ENCODE data around the gene NDST3. TPM values are rescaled to one million over a fixed set of nuclear protein-coding genes. Genes with fewer than 3 reads are reported as not detected.

The NDST3 gene
- total and polyA plus RNA-seq, 4 experiments from 2014 or later = not detected

- peaks cover 37% of the 10 kb centered on the region for H3K4me1 ChIP-seq (ENCODE audit: insufficient read depth, low read length)
- Mint-ChIP-seq H3K9me3 (no peaks in the 10 kb centered on the region), H3K4me3 (peak overlapping the region; percentile 90 to 99 (median 94)), H3K27ac (peak overlapping the region; percentile 13 to 100 (median 98)), H3K36me3 (peaks cover 30 to 49% of the 10 kb centered on the region in 2 donors), H3K27me3 (no peaks in the 10 kb centered on the region), H3K4me1 (peaks cover 22 to 57% (median 40%) of the 10 kb centered on the region in 4 donors)
- CTCF ChIA-PET (ENCODE audit: partially characterized antibody) = interaction anchor here (1.4 kb wide), 1 partner anchor 9 kb away, joined by 5 read pairs; no protein-coding TSS in a partner anchor
- intact Hi-C loops (cut with micrococcal nuclease) = loop anchor here (2.0 to 5.0 kb wide), 3 partner anchors 572 to 1021 kb away; partner anchors contain the start of gene USP53
- no peak for DNase-seq
- H3K27me3 ChIP-seq (ENCODE audit: insufficient read depth, low read length) = no peaks in the 10 kb centered on the region
- peak overlapping the region; percentile 32 to 69 for H3K4me3 ChIP-seq (ENCODE audit: low read length in 2 of 2)
- no peaks in the 10 kb centered on the region for H3K9me3 ChIP-seq (ENCODE audit: control insufficient read depth in 1 of 2, low read length in 2 of 2)
- peak overlapping the region; percentile 96 for H3K27ac ChIP-seq (ENCODE audit: low read depth, low read length)
- POLR2A ChIA-PET (ENCODE audit: partially characterized antibody) = interaction anchor here (0.8 to 2.1 kb wide), 4 partner anchors 312 to 1348 kb away, joined by 3 to 7 read pairs (median 4); partner anchors contain the start of genes METTL14 and PDE5A
- H3K36me3 ChIP-seq (ENCODE audit: insufficient read depth, low read length) = peaks cover 5% of the 10 kb centered on the region
These were observed 245.7 kb downstream of the NDST3 start for GRCh38 chr4:118279920-118280432.

- Mint-ChIP-seq H3K36me3 (peaks cover 30 to 49% of the 10 kb centered on the region in 2 donors), H3K4me1 (peaks cover 22 to 57% (median 40%) of the 10 kb centered on the region in 4 donors), H3K27me3 (no peaks in the 10 kb centered on the region), H3K4me3 (peak overlapping the region; percentile 25 to 99 (median 60)), H3K27ac (peak overlapping the region; percentile 13 to 94 (median 68)), H3K9me3 (no peaks in the 10 kb centered on the region)
- intact Hi-C loops (cut with micrococcal nuclease) = loop anchor here (1.0 kb wide), 1 partner anchor 72 kb away; no protein-coding TSS in a partner anchor
- DNase-seq = peak; percentile 39 to 55 (median 51)
- no peaks in the 10 kb centered on the region for H3K27me3 ChIP-seq (ENCODE audit: insufficient read depth, low read length)
- POLR2A ChIA-PET (ENCODE audit: partially characterized antibody) = interaction anchor here (0.8 kb wide), 2 partner anchors 72 to 311 kb away, joined by 3 to 4 read pairs; partner anchors contain the start of gene PRSS12
- H3K36me3 ChIP-seq (ENCODE audit: insufficient read depth, low read length) = peaks cover 5% of the 10 kb centered on the region
- CTCF ChIA-PET (ENCODE audit: partially characterized antibody) = interaction anchor here (1.3 to 1.4 kb wide), 2 partner anchors 10 to 73 kb away, joined by 5 to 6 read pairs; partner anchors contain the start of gene PRSS12
- H3K4me1 ChIP-seq (ENCODE audit: insufficient read depth, low read length) = peaks cover 37% of the 10 kb centered on the region
- peak overlapping the region; percentile 96 for H3K27ac ChIP-seq (ENCODE audit: low read depth, low read length)
- no peak overlapping the region for H3K4me3 ChIP-seq (ENCODE audit: low read length in 2 of 2)
- no peaks in the 10 kb centered on the region for H3K9me3 ChIP-seq (ENCODE audit: control insufficient read depth in 1 of 2, low read length in 2 of 2)
These were observed 246.4 kb downstream of the NDST3 start for GRCh38 chr4:118280501-118281218.

GRCh38 chr4:118281611-118282442, 247.5 kb downstream of the NDST3 start:
- peaks cover 22 to 60% (median 41%) of the 10 kb centered on the region in 4 donors for H3K4me1 Mint-ChIP-seq
- Histone ChIP-seq H3K27me3 (ENCODE audit: insufficient read depth, low read length) (no peaks in the 10 kb centered on the region), H3K4me3 (ENCODE audit: low read length in 2 of 2) (no peak overlapping the region), H3K9me3 (ENCODE audit: control insufficient read depth in 1 of 2, low read length in 2 of 2) (no peaks in the 10 kb centered on the region), H3K27ac (ENCODE audit: low read depth, low read length) (no peak overlapping the region), H3K4me1 (ENCODE audit: insufficient read depth, low read length) (peaks cover 37% of the 10 kb centered on the region), H3K36me3 (ENCODE audit: insufficient read depth, low read length) (peaks cover 5% of the 10 kb centered on the region)
- peak overlapping the region in 5 of 7 donors; percentile 40 to 94 (median 69) for H3K27ac Mint-ChIP-seq
- intact Hi-C loops (cut with micrococcal nuclease) = loop anchor here (1.0 kb wide), 1 partner anchor 70 kb away; no protein-coding TSS in a partner anchor
- DNase-seq = no peak
- CTCF ChIA-PET (ENCODE audit: partially characterized antibody) = interaction anchor here (1.3 to 1.4 kb wide), 2 partner anchors 11 to 71 kb away, joined by 5 to 6 read pairs; partner anchors contain the start of gene PRSS12
- H3K4me3 Mint-ChIP-seq = peak overlapping the region in 2 of 8 donors; percentile 38 to 96
- peaks cover 39 to 54% of the 10 kb centered on the region in 2 donors for H3K36me3 Mint-ChIP-seq
- no peaks in the 10 kb centered on the region for H3K9me3 Mint-ChIP-seq
- H3K27me3 Mint-ChIP-seq = no peaks in the 10 kb centered on the region
- POLR2A ChIA-PET (ENCODE audit: partially characterized antibody) = no interaction called here

GRCh38 chr4:118282692-118283091, 248.4 kb downstream of the NDST3 start:
- intact Hi-C loops (cut with micrococcal nuclease) = no loop called here
- no peaks in the 10 kb centered on the region for H3K27me3 ChIP-seq (ENCODE audit: insufficient read depth, low read length)
- POLR2A ChIA-PET (ENCODE audit: partially characterized antibody) = no interaction called here
- DNase-seq = no peak
- H3K36me3 Mint-ChIP-seq = peaks cover 39 to 54% of the 10 kb centered on the region in 2 donors
- H3K27ac Mint-ChIP-seq = peak overlapping the region in 6 of 7 donors; percentile 23 to 77 (median 58)
- H3K36me3 ChIP-seq (ENCODE audit: insufficient read depth, low read length) = peaks cover 5% of the 10 kb centered on the region
- H3K4me3 ChIP-seq (ENCODE audit: low read length in 2 of 2) = no peak overlapping the region
- H3K27me3 Mint-ChIP-seq = no peaks in the 10 kb centered on the region
- peaks cover 21 to 57% (median 37%) of the 10 kb centered on the region in 4 donors for H3K4me1 Mint-ChIP-seq
- H3K9me3 Mint-ChIP-seq = no peaks in the 10 kb centered on the region
- no peak overlapping the region for H3K27ac ChIP-seq (ENCODE audit: low read depth, low read length)
- peaks cover 34% of the 10 kb centered on the region for H3K4me1 ChIP-seq (ENCODE audit: insufficient read depth, low read length)
- H3K4me3 Mint-ChIP-seq = peak overlapping the region in 1 of 8 donors; percentile 8
- H3K9me3 ChIP-seq (ENCODE audit: control insufficient read depth in 1 of 2, low read length in 2 of 2) = no peaks in the 10 kb centered on the region
- CTCF ChIA-PET (ENCODE audit: partially characterized antibody) = no interaction called here

GRCh38 chr4:118284169-118284568, 249.9 kb downstream of the NDST3 start:
- Histone ChIP-seq H3K9me3 (ENCODE audit: control insufficient read depth in 1 of 2, low read length in 2 of 2) (no peaks in the 10 kb centered on the region), H3K4me1 (ENCODE audit: insufficient read depth, low read length) (peaks cover 31% of the 10 kb centered on the region), H3K27me3 (ENCODE audit: insufficient read depth, low read length) (no peaks in the 10 kb centered on the region), H3K36me3 (ENCODE audit: insufficient read depth, low read length) (peaks cover 5% of the 10 kb centered on the region), H3K4me3 (ENCODE audit: low read length in 2 of 2) (no peak overlapping the region), H3K27ac (ENCODE audit: low read depth, low read length) (no peak overlapping the region)
- no peak for DNase-seq
- ChIA-PET CTCF (ENCODE audit: partially characterized antibody) (no interaction called here), POLR2A (ENCODE audit: partially characterized antibody) (no interaction called here)
- no peak overlapping the region for H3K4me3 Mint-ChIP-seq
- H3K9me3 Mint-ChIP-seq = no peaks in the 10 kb centered on the region
- no peak overlapping the region for H3K27ac Mint-ChIP-seq
- intact Hi-C loops (cut with micrococcal nuclease) = no loop called here
- no peaks in the 10 kb centered on the region for H3K27me3 Mint-ChIP-seq
- peaks cover 17 to 42% (median 28%) of the 10 kb centered on the region in 4 donors for H3K4me1 Mint-ChIP-seq
- H3K36me3 Mint-ChIP-seq = peaks cover 39 to 46% of the 10 kb centered on the region in 2 donors

GRCh38 chr4:118285931-118286330, 251.6 kb downstream of the NDST3 start:
- POLR2A ChIA-PET (ENCODE audit: partially characterized antibody) = no interaction called here
- CTCF ChIA-PET (ENCODE audit: partially characterized antibody) = no interaction called here
- Histone ChIP-seq H3K4me1 (ENCODE audit: insufficient read depth, low read length) (peaks cover 16% of the 10 kb centered on the region), H3K9me3 (ENCODE audit: control insufficient read depth in 1 of 2, low read length in 2 of 2) (no peaks in the 10 kb centered on the region), H3K4me3 (ENCODE audit: low read length in 2 of 2) (no peak overlapping the region), H3K27ac (ENCODE audit: low read depth, low read length) (no peak overlapping the region), H3K27me3 (ENCODE audit: insufficient read depth, low read length) (no peaks in the 10 kb centered on the region), H3K36me3 (ENCODE audit: insufficient read depth, low read length) (peaks cover 5% of the 10 kb centered on the region)
- no peak for DNase-seq
- Mint-ChIP-seq H3K4me3 (no peak overlapping the region), H3K27me3 (no peaks in the 10 kb centered on the region), H3K36me3 (peaks cover 32 to 38% of the 10 kb centered on the region in 2 donors), H3K27ac (no peak overlapping the region), H3K4me1 (peaks cover 9 to 24% (median 16%) of the 10 kb centered on the region in 4 donors), H3K9me3 (no peaks in the 10 kb centered on the region)
- intact Hi-C loops (cut with micrococcal nuclease) = no loop called here

All from CD4-positive, alpha-beta memory T cell (primary cell).